Measurements from ENCODE around the gene FZD1. TPM values are rescaled to one million over a fixed set of nuclear protein-coding genes. Genes with fewer than 3 reads are reported as not detected.

The FZD1 gene
- total and polyA plus RNA-seq, 2 donors (not counting 1 experiment from before 2014, with no cell fraction given), result 7.6 to 12.6 TPM

GRCh38 chr7:91280604-91281003 is 16.4 kb downstream of the FZD1 start:
- Histone ChIP-seq H3K4me2 (ENCODE audit: extremely low read depth, insufficient read depth, low read length) (no peak overlapping the region), H3K4me1 (ENCODE audit: control insufficient read depth, extremely low read depth, insufficient read depth, low read length) (no peaks in the 10 kb centered on the region), H3K79me2 (ENCODE audit: control insufficient read depth, insufficient read depth, low read length) (no peaks in the 10 kb centered on the region), H3K9ac (ENCODE audit: insufficient read depth, low read length) (no peak overlapping the region), H3K27me3 (ENCODE audit: control insufficient read depth, insufficient read depth, low read length) (no peaks in the 10 kb centered on the region), H3K27ac (ENCODE audit: insufficient read depth, low read length) (no peak overlapping the region), H3K9me3 (ENCODE audit: control insufficient read depth, insufficient read depth, low read depth, low read length) (no peaks in the 10 kb centered on the region), H3K36me3 (ENCODE audit: control insufficient read depth, insufficient read depth, low read length) (no peaks in the 10 kb centered on the region), H4K20me1 (ENCODE audit: control insufficient read depth, extremely low read depth, insufficient read depth, low read length) (no peaks in the 10 kb centered on the region), H3K4me3 (replicated peaks in 1 of 4; ENCODE audit: control extremely low read depth in 1 of 4, insufficient read depth in 1 of 4, low read depth in 3 of 4, low read length in 4 of 4) (no peak overlapping the region), H2AFZ (ENCODE audit: low read length) (no peak overlapping the region)
- peak in 1 of 2 donors; percentile 30 for DNase-seq (ENCODE audit: low read depth in 2 of 2)
- no peak for TF ChIP-seq CTCF (conservative IDR thresholded peaks at IDR 0.05 in 1 of 2, IDR thresholded peaks at IDR 0.05 in 1 of 2; ENCODE audit: low read depth in 1 of 2, low read length in 2 of 2)
- no peak for TF ChIP-seq EZH2 (IDR thresholded peaks at IDR 0.05; ENCODE audit: low read length, missing control alignments)

GRCh38 chr7:91285696-91286355 is 21.6 kb downstream of the FZD1 start:
- H3K9ac ChIP-seq (ENCODE audit: insufficient read depth, low read length), result no peak overlapping the region
- no peaks in the 10 kb centered on the region for H3K79me2 ChIP-seq (ENCODE audit: control insufficient read depth, insufficient read depth, low read length)
- H3K4me2 ChIP-seq (ENCODE audit: extremely low read depth, insufficient read depth, low read length), result no peak overlapping the region
- H3K27ac ChIP-seq (ENCODE audit: insufficient read depth, low read length), result no peak overlapping the region
- no peaks in the 10 kb centered on the region for H3K4me1 ChIP-seq (ENCODE audit: control insufficient read depth, extremely low read depth, insufficient read depth, low read length)
- H3K27me3 ChIP-seq (ENCODE audit: control insufficient read depth, insufficient read depth, low read length), result no peaks in the 10 kb centered on the region
- no peak overlapping the region for H3K4me3 ChIP-seq (replicated peaks in 1 of 4; ENCODE audit: control extremely low read depth in 1 of 4, insufficient read depth in 1 of 4, low read depth in 3 of 4, low read length in 4 of 4)
- H3K9me3 ChIP-seq (ENCODE audit: control insufficient read depth, insufficient read depth, low read depth, low read length), result no peaks in the 10 kb centered on the region
- H4K20me1 ChIP-seq (ENCODE audit: control insufficient read depth, extremely low read depth, insufficient read depth, low read length), result no peaks in the 10 kb centered on the region
- peak; percentile 36 to 76 for DNase-seq (ENCODE audit: low read depth in 2 of 2)
- no peak overlapping the region for H2AFZ ChIP-seq (ENCODE audit: low read length)
- no peak for TF ChIP-seq EZH2 (IDR thresholded peaks at IDR 0.05; ENCODE audit: low read length, missing control alignments)
- no peak for TF ChIP-seq CTCF (conservative IDR thresholded peaks at IDR 0.05 in 1 of 2, IDR thresholded peaks at IDR 0.05 in 1 of 2; ENCODE audit: low read depth in 1 of 2, low read length in 2 of 2)
- no peaks in the 10 kb centered on the region for H3K36me3 ChIP-seq (ENCODE audit: control insufficient read depth, insufficient read depth, low read length)

- H3K9ac ChIP-seq (ENCODE audit: insufficient read depth, low read length), result no peak overlapping the region
- no peak overlapping the region for H3K4me3 ChIP-seq (replicated peaks in 1 of 4; ENCODE audit: control extremely low read depth in 1 of 4, insufficient read depth in 1 of 4, low read depth in 3 of 4, low read length in 4 of 4)
- no peaks in the 10 kb centered on the region for H3K4me1 ChIP-seq (ENCODE audit: control insufficient read depth, extremely low read depth, insufficient read depth, low read length)
- no peak for DNase-seq (ENCODE audit: low read depth in 2 of 2)
- TF ChIP-seq CTCF (conservative IDR thresholded peaks at IDR 0.05 in 1 of 2, IDR thresholded peaks at IDR 0.05 in 1 of 2; ENCODE audit: low read depth in 1 of 2, low read length in 2 of 2) (no peak), EZH2 (IDR thresholded peaks at IDR 0.05; ENCODE audit: low read length, missing control alignments) (no peak)
- H3K9me3 ChIP-seq (ENCODE audit: control insufficient read depth, insufficient read depth, low read depth, low read length), result no peaks in the 10 kb centered on the region
- H3K4me2 ChIP-seq (ENCODE audit: extremely low read depth, insufficient read depth, low read length), result no peak overlapping the region
- H3K27me3 ChIP-seq (ENCODE audit: control insufficient read depth, insufficient read depth, low read length), result no peaks in the 10 kb centered on the region
- no peak overlapping the region for H3K27ac ChIP-seq (ENCODE audit: insufficient read depth, low read length)
- H4K20me1 ChIP-seq (ENCODE audit: control insufficient read depth, extremely low read depth, insufficient read depth, low read length), result no peaks in the 10 kb centered on the region
- no peaks in the 10 kb centered on the region for H3K36me3 ChIP-seq (ENCODE audit: control insufficient read depth, insufficient read depth, low read length)
- no peaks in the 10 kb centered on the region for H3K79me2 ChIP-seq (ENCODE audit: control insufficient read depth, insufficient read depth, low read length)
- no peak overlapping the region for H2AFZ ChIP-seq (ENCODE audit: low read length)
Observed at GRCh38 chr7:91286432-91286831, 22.2 kb downstream of the FZD1 start.

All from fibroblast of lung (primary cell).